Breast epithelium (tissue), 4 donors: ENCODE data around the gene PPP1R3E. TPM values are rescaled to one million over a fixed set of nuclear protein-coding genes. Genes with fewer than 3 reads are reported as not detected.
A peak's percentile ranks its signal among the peaks of the same experiment; 100 is the strongest.

Experiments used
- DNase-seq, 2 donors: peaks; one replicate each; pipeline ENCODE4 v3.0.0-alpha.2; 2019; ENCODE audit warnings: low spot score in 2 of 2
- H3K27ac ChIP-seq, 2 donors: fragments of 200-600 bp; sonication (generic) in 1 of 2; one replicate each; pipeline ENCODE4 v1.5.1; 2016 to 2019; ENCODE audit warnings: mild to moderate bottlenecking in 1 of 2
- H3K27me3 ChIP-seq, 2 donors: fragments of 200-600 bp; sonication (generic) in 1 of 2; one replicate each; pipeline versions ENCODE4 v1.5.1 to v1.6.0; 2017 to 2019; ENCODE audit warnings: control low read depth in 1 of 2, mild to moderate bottlenecking in 1 of 2
- H3K36me3 ChIP-seq: fragments of 200-600 bp; one replicate; pipeline ENCODE4 v1.5.1; 2019
- H3K4me1 ChIP-seq, 2 donors: fragments of 200-600 bp; sonication (generic); one replicate each; pipeline ENCODE4 v1.5.1; 2016 to 2019; ENCODE audit warnings: control low read depth in 1 of 2
- H3K4me3 ChIP-seq, 3 donors: fragments of 200-600 bp; sonication (generic); 1 replicate in 2 of 3; 2 replicates in 1 of 3; pipeline ENCODE4 v1.5.1; 2016 to 2019; ENCODE audit warnings: mild to moderate bottlenecking in 3 of 3, moderate library complexity in 2 of 3
- H3K9me3 ChIP-seq, 2 donors: fragments of 200-600 bp; sonication (generic) in 1 of 2; one replicate each; pipeline ENCODE4 v1.5.1; 2016 to 2019; ENCODE audit warnings: control low read depth in 1 of 2
- CTCF ChIP-seq, 3 donors: fragments of 450-650 bp; IDR thresholded peaks; one replicate each; pipeline ENCODE4 v1.5.1; 2016 to 2017; ENCODE audit warnings: antibody characterized with exemption in 3 of 3, mild to moderate bottlenecking in 3 of 3, moderate library complexity in 3 of 3
- POLR2A ChIP-seq: fragments of 450-650 bp; IDR thresholded peaks from one replicate; pipeline ENCODE4 v1.6.1; 2016; ENCODE audit warnings: antibody characterized with exemption, mild to moderate bottlenecking, moderate library complexity
- POLR2AphosphoS5 ChIP-seq, 3 donors: sonication (generic); formaldehyde crosslinking; IDR thresholded peaks; one replicate each; pipeline ENCODE4 v1.6.1; 2017; ENCODE audit warnings: antibody characterized with exemption in 3 of 3
- intact Hi-C: fragments of 100-400 bp; cut with DNase I; formaldehyde crosslinking; loops from one replicate; pipeline ENCODE4 v1.15.1; 2023; ENCODE audit warnings: low total_unique reads
- total RNA-seq, 3 donors: library from RNA; depleted of rRNA; stranded (reverse); fragments of >200 nt; gene quantifications; one replicate each; pipeline ENCODE4 v1.1.0, GENCODE V29; 2016

The PPP1R3E gene
- total RNA-seq, 3 donors from 2014 or later = 8.2 to 11.6 (median 9.4) TPM

GRCh38 chr14:23321572-23322547, 19.2 kb upstream of the PPP1R3E start:
- Histone ChIP-seq H3K9me3 (no peaks in the 10 kb centered on the region), H3K36me3 (no peaks in the 10 kb centered on the region), H3K4me3 (peak overlapping the region; percentile 76 to 97 (median 92)), H3K27me3 (no peaks in the 10 kb centered on the region), H3K4me1 (peaks cover 0 to 4% of the 10 kb centered on the region in 2 donors), H3K27ac (peak overlapping the region; percentile 94 to 97)
- intact Hi-C loops = loop anchor here (5.0 to 10.0 kb wide), 2 partner anchors 153 to 335 kb away; no protein-coding TSS in a partner anchor
- DNase-seq = no peak
- no peak for TF ChIP-seq POLR2AphosphoS5 (IDR thresholded peaks at IDR 0.05)
- no peak for TF ChIP-seq CTCF (IDR thresholded peaks at IDR 0.05)
- TF ChIP-seq POLR2A = no peak

GRCh38 chr14:23320584-23321571, 18.2 kb upstream of the PPP1R3E start, which contains the start of gene PABPN1:
Gene PABPN1, plus strand, starts transcription at chr14:23321457. Its CDS starts 13 bp downstream, at chr14:23321470.
- Histone ChIP-seq H3K9me3 (no peaks in the 10 kb centered on the region), H3K4me1 (peaks cover 0 to 4% of the 10 kb centered on the region in 2 donors), H3K27me3 (no peaks in the 10 kb centered on the region), H3K36me3 (no peaks in the 10 kb centered on the region), H3K27ac (peak within 1 kb of the TSS; percentile 94 to 97), H3K4me3 (peak within 1 kb of the TSS; percentile 76 to 97 (median 92))
- intact Hi-C loops = loop anchor here (5.0 to 10.0 kb wide), 2 partner anchors 154 to 334 kb away; no protein-coding TSS in a partner anchor
- peak; percentile 100 for DNase-seq
- TF ChIP-seq POLR2AphosphoS5 (IDR thresholded peaks at IDR 0.05) (peak; percentile 85 to 94 (median 88)), POLR2A (peak; percentile 23), CTCF (IDR thresholded peaks at IDR 0.05) (peak in 1 of 3 donors; percentile 16)

GRCh38 chr14:23319746-23320583, 17.3 kb upstream of the PPP1R3E start:
- H3K4me3 ChIP-seq = peak overlapping the region; percentile 36 to 92 (median 76)

More at GRCh38 chr14:23319746-23320583, 17.3 kb upstream of the PPP1R3E start:
- H3K4me1 ChIP-seq = peaks cover 0 to 4% of the 10 kb centered on the region in 2 donors
- no peaks in the 10 kb centered on the region for H3K9me3 ChIP-seq
- TF ChIP-seq CTCF (IDR thresholded peaks at IDR 0.05) (no peak), POLR2AphosphoS5 (IDR thresholded peaks at IDR 0.05) (no peak), POLR2A (no peak)
- intact Hi-C loops = loop anchor here (5.0 to 10.0 kb wide), 2 partner anchors 155 to 333 kb away; no protein-coding TSS in a partner anchor
- H3K36me3 ChIP-seq = no peaks in the 10 kb centered on the region
- DNase-seq = no peak
- H3K27me3 ChIP-seq = no peaks in the 10 kb centered on the region
- peak overlapping the region; percentile 94 to 97 for H3K27ac ChIP-seq
